Caco-2 (cell line): Measurements from ENCODE around the gene MTOR. TPM values are rescaled to one million over a fixed set of nuclear protein-coding genes. Genes with fewer than 3 reads are reported as not detected.

Source experiments
- BruUV-seq: library from RNA; stranded (reverse); fragments of 400-500 nt; replicated peaks from 2 replicates; lab custom pipeline; 2021; lab: Mats Ljungman, UMichigan
- CTCF ChIA-PET: fragments of 300-600 bp; sonication (Branson Sonifier 250); formaldehyde crosslinking; loops from one replicate; lab custom pipeline; 2022; ENCODE audit warnings: antibody characterized with exemption; lab: Charles Lee
- POLR2A ChIA-PET: fragments of 300-600 bp; sonication (Branson Sonifier 250); formaldehyde crosslinking; loops from one replicate; lab custom pipeline; 2022; ENCODE audit warnings: antibody characterized with exemption; lab: Charles Lee
- DNase-seq, 2 experiments: peaks; one replicate each; pipeline versions ENCODE4 v3.0.0 to v3.0.0-alpha.2; 2020 to 2022
- H3K27me3 ChIP-seq: replicated peaks from 2 replicates; pipeline ENCODE4 v1.6.0; 2011; ENCODE audit warnings: low read length; ENCODE audit not compliant: control insufficient read depth, insufficient read depth
- H3K36me3 ChIP-seq: 2 replicates; pipeline ENCODE4 v1.5.1; 2011; ENCODE audit warnings: low read length; ENCODE audit not compliant: control insufficient read depth, insufficient read depth
- H3K4me1 ChIP-seq: fragments of 250-450 bp; sonication (Bioruptor Pico); 2 replicates; pipeline ENCODE4 v1.5.1; 2020; ENCODE audit warnings: mild to moderate bottlenecking
- H3K4me3 ChIP-seq: 2 replicates; pipeline ENCODE4 v1.5.1; 2011; ENCODE audit warnings: low read depth, mild to moderate bottlenecking, control low read depth, low read length
- H3K9me3 ChIP-seq: fragments of 250-450 bp; sonication (Bioruptor Pico); 2 replicates; pipeline ENCODE4 v1.5.1; 2020; ENCODE audit warnings: mild to moderate bottlenecking, moderate library complexity
- H3K27ac Mint-ChIP-seq: one replicate; pipeline ENCODE4 v1.8.0; 2022; ENCODE audit warnings: mixed read lengths; ENCODE audit not compliant: unreplicated experiment
- H3K27me3 Mint-ChIP-seq: one replicate; pipeline ENCODE4 v1.8.0; 2022; ENCODE audit warnings: mixed read lengths; ENCODE audit not compliant: insufficient read depth, unreplicated experiment
- H3K36me3 Mint-ChIP-seq: one replicate; pipeline ENCODE4 v1.8.0; 2022; ENCODE audit warnings: mild to moderate bottlenecking, mixed read lengths; ENCODE audit not compliant: insufficient read depth, unreplicated experiment
- H3K4me1 Mint-ChIP-seq: one replicate; pipeline ENCODE4 v1.8.0; 2022; ENCODE audit warnings: low read depth, mixed read lengths; ENCODE audit not compliant: unreplicated experiment
- H3K4me3 Mint-ChIP-seq: one replicate; pipeline ENCODE4 v1.8.0; 2022; ENCODE audit warnings: mild to moderate bottlenecking, moderate library complexity, mixed read lengths; ENCODE audit not compliant: unreplicated experiment
- H3K9me3 Mint-ChIP-seq: one replicate; pipeline ENCODE4 v1.8.0; 2022; ENCODE audit warnings: mixed read lengths; ENCODE audit not compliant: unreplicated experiment
- intact Hi-C: fragments of 100-400 bp; cut with micrococcal nuclease; formaldehyde crosslinking; loops from one replicate; pipeline ENCODE4 v1.10.0; 2022; ENCODE audit not compliant: unreplicated experiment
- total RNA-seq: library from RNA; stranded (reverse); gene quantifications from 2 replicates; pipeline ENCODE4 v1.2.3, GENCODE V29; 2022
- TF ChIP-seq, protein P1 (sequence below), 2 experiments: fragments of 200-600 bp in 1 of 2; IDR thresholded peaks; 1 replicate in 1 of 2; 2 replicates in 1 of 2; pipeline versions ENCODE4 v1.5.1 to v1.8.0; 2011 to 2022; ENCODE audit warnings: antibody characterized with exemption in 1 of 2, control low read depth in 1 of 2, inconsistent platforms in 1 of 2, low read depth in 1 of 2, low read length in 1 of 2, mild to moderate bottlenecking in 1 of 2, moderate library complexity in 1 of 2; ENCODE audit not compliant: insufficient read depth in 1 of 2, severe bottlenecking in 1 of 2, unreplicated experiment in 1 of 2

Gene MTOR
- total RNA-seq, 1 experiment from 2014 or later, result 45.7 TPM

DNA sequence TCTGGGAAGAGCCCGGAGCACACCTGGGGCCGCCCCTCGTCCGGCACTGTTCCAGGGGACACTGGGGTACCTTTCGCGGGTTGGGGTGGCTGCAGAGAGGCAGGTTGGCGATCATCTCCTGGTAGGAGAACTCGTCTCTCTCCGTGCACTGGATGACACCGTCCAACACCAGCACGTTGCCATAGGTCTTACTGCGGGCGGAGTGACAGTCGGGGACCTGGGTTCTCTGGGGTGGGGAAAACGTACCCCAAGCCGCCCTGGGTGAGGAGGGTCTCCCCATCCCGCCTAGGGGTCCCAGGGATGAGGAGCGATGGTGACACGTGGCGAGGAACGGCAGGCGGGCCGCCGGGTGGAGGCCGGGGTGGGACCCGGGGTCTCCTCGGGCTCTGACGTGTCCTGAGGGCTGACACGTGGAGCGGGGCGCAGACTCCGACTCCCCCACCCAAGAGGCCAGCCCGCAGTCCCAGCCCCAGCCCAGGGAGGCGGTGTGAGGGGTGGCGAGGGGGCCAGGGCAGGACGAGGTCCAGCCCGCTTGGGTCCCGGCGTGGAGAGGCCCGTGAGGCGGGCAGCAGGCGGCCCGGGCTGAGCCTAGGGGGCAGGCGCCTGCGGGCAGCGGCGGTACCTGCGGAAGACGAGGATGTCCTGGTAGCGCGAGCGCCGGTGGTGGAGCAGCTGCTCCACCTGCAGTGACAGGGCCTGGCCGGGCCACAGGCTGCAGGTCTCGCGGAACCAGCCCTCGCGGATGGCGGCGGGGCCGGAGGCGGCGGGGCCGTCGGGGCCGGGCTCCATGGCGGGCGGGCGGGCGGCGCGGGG is 203.0 kb downstream of the MTOR start:
- CTCF ChIA-PET, result interaction anchor here (0.6 to 1.6 kb wide), 3 partner anchors 22 to 40 kb away, joined by 3 to 9 read pairs (median 3); partner anchors contain the start of gene EXOSC10
- POLR2A ChIA-PET, result interaction anchor here (0.6 to 1.0 kb wide), 4 partner anchors 22 to 46 kb away, joined by 3 to 6 read pairs (median 4); partner anchors contain the start of gene EXOSC10
- Mint-ChIP-seq H3K27ac (peak overlapping the region; percentile 90), H3K4me3 (peak overlapping the region; percentile 95), H3K36me3 (peaks cover 40% of the 10 kb centered on the region), H3K27me3 (no peaks in the 10 kb centered on the region), H3K4me1 (no peaks in the 10 kb centered on the region), H3K9me3 (no peaks in the 10 kb centered on the region)
- H3K4me3 ChIP-seq, result peak overlapping the region; percentile 68
- H3K27me3 ChIP-seq, result no peaks in the 10 kb centered on the region
- TF ChIP-seq, protein P1, sequence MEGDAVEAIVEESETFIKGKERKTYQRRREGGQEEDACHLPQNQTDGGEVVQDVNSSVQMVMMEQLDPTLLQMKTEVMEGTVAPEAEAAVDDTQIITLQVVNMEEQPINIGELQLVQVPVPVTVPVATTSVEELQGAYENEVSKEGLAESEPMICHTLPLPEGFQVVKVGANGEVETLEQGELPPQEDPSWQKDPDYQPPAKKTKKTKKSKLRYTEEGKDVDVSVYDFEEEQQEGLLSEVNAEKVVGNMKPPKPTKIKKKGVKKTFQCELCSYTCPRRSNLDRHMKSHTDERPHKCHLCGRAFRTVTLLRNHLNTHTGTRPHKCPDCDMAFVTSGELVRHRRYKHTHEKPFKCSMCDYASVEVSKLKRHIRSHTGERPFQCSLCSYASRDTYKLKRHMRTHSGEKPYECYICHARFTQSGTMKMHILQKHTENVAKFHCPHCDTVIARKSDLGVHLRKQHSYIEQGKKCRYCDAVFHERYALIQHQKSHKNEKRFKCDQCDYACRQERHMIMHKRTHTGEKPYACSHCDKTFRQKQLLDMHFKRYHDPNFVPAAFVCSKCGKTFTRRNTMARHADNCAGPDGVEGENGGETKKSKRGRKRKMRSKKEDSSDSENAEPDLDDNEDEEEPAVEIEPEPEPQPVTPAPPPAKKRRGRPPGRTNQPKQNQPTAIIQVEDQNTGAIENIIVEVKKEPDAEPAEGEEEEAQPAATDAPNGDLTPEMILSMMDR (IDR thresholded peaks at IDR 0.05; ENCODE audit: insufficient read depth in 1 of 2, low read depth in 1 of 2, low read length in 1 of 2, severe bottlenecking in 1 of 2, unreplicated experiment in 1 of 2), result no peak
- intact Hi-C loops, result no loop called here
- H3K9me3 ChIP-seq, result no peaks in the 10 kb centered on the region
- DNase-seq, result peak in 1 of 2 experiments; percentile 52
- H3K4me1 ChIP-seq, result 0 out of 2 replicates have a peak, but pooled peaks cover 6% of the 10 kb centered on the region
- H3K36me3 ChIP-seq, result peaks cover 2% of the 10 kb centered on the region
- no TSS peak for BruUV-seq

DNA sequence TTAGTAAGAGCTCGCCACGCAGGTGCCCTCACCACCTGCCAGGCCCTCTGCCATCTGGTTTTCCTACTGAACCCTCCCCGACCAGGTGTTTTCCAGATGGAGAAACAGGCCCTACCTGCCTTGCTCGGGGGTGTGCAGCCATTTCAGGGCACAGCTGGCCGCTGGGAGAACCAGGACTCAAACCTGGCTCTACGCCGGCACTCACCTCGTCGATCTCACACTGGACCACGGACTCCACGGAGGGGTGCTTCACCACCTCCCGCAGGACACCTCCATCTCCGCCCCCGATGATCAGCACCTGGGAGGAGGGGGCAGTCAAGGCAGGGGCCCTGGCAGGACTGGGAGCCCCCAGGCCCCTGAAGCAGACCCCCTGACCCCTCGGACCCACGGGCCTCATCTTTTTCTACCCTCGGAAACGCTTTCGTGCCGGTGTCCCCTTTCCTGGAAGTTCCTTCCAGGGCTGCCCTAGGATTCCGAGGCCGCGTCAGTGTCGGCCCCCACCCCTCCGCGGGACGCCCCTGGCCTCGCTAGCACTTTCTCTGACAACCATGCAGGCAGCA is 203.7 kb downstream of the MTOR start:
- Histone ChIP-seq H3K4me1 (0 out of 2 replicates have a peak, but pooled peaks cover 6% of the 10 kb centered on the region), H3K36me3 (no peaks in the 10 kb centered on the region; the same call in 1 of the 2 replicates), H3K9me3 (no peaks in the 10 kb centered on the region), H3K4me3 (peak overlapping the region; percentile 68), H3K27me3 (no peaks in the 10 kb centered on the region)
- no peaks in the 10 kb centered on the region for H3K27me3 Mint-ChIP-seq
- H3K36me3 Mint-ChIP-seq, result peaks cover 40% of the 10 kb centered on the region
- H3K4me1 Mint-ChIP-seq, result no peaks in the 10 kb centered on the region
- no peak for DNase-seq
- BruUV-seq, result TSS peak; percentile 20
- peak overlapping the region; percentile 95 for H3K4me3 Mint-ChIP-seq
- H3K27ac Mint-ChIP-seq, result peak overlapping the region; percentile 90
- intact Hi-C loops, result no loop called here
- ChIA-PET CTCF (interaction anchor here (1.6 kb wide), 1 partner anchor 22 kb away, joined by 3 read pairs; no protein-coding TSS in a partner anchor), POLR2A (no interaction called here)
- H3K9me3 Mint-ChIP-seq, result no peaks in the 10 kb centered on the region
- TF ChIP-seq, protein P1 (IDR thresholded peaks at IDR 0.05; ENCODE audit: insufficient read depth in 1 of 2, low read depth in 1 of 2, low read length in 1 of 2, severe bottlenecking in 1 of 2, unreplicated experiment in 1 of 2), result no peak

DNA sequence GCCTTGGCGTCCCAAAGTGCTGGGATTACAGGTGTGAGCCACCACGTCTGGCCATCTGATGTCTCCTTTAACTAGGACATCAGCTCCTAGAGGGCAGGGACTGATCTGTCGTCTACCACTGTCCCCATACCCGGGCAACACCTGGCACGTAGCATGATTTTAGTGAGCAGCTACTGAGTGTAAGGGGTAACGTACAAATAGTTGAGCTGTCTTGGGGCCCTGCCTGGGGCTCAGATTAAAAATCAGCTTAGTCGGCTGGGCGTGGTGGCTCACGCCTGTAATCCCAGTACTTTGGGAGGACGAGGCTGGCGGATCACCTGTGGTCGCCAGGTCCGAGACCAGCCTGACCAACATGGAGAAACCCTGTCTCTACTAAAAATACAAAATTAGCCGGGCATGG is 204.3 kb downstream of the MTOR start:
- Histone ChIP-seq H3K27me3 (no peaks in the 10 kb centered on the region), H3K4me1 (0 out of 2 replicates have a peak, but pooled peaks cover 6% of the 10 kb centered on the region), H3K36me3 (no peaks in the 10 kb centered on the region; the same call in 1 of the 2 replicates), H3K4me3 (no peak overlapping the region), H3K9me3 (no peaks in the 10 kb centered on the region)
- Mint-ChIP-seq H3K27ac (no peak overlapping the region), H3K4me3 (peak overlapping the region; percentile 95), H3K27me3 (no peaks in the 10 kb centered on the region), H3K4me1 (no peaks in the 10 kb centered on the region), H3K9me3 (no peaks in the 10 kb centered on the region), H3K36me3 (peaks cover 37% of the 10 kb centered on the region)
- ChIA-PET CTCF (interaction anchor here (1.6 kb wide), 1 partner anchor 21 kb away, joined by 3 read pairs; no protein-coding TSS in a partner anchor), POLR2A (no interaction called here)
- intact Hi-C loops, result no loop called here
- DNase-seq, result no peak
- no TSS peak for BruUV-seq
- TF ChIP-seq, protein P1 (IDR thresholded peaks at IDR 0.05; ENCODE audit: insufficient read depth in 1 of 2, low read depth in 1 of 2, low read length in 1 of 2, severe bottlenecking in 1 of 2, unreplicated experiment in 1 of 2), result no peak
